NCI-H82 (cell line): ENCODE data around the gene TGM5.
A peak's percentile ranks its signal among the peaks of the same experiment; 100 is the strongest.

Experiments
- DNase-seq: peaks from one replicate; lab custom pipeline; 2025; lab: John Stamatoyannopoulos, UW

Gene TGM5

GRCh38 chr15:43193710-43194109 lies 73.0 kb downstream of the TGM5 start:
- no peak for DNase-seq

- no peak for DNase-seq
Measured at GRCh38 chr15:43190178-43190577, 76.5 kb downstream of the TGM5 start.

GRCh38 chr15:43189296-43189695 lies 77.4 kb downstream of the TGM5 start:
- DNase-seq, result no peak

- peak; percentile 53 for DNase-seq
Measured at GRCh38 chr15:43187544-43188155, 79.1 kb downstream of the TGM5 start.

GRCh38 chr15:43186003-43186353 lies 80.8 kb downstream of the TGM5 start:
- DNase-seq, result no peak

- DNase-seq, result peak; percentile 97
Measured at GRCh38 chr15:43185157-43186002, 81.3 kb downstream of the TGM5 start, which contains the start of gene CCNDBP1. TSS of gene CCNDBP1 (plus strand) at chr15:43185403. CDS start at chr15:43185499, 96 bp downstream.

- no peak for DNase-seq
Measured at GRCh38 chr15:43184407-43185124, 82.2 kb downstream of the TGM5 start.

GRCh38 chr15:43183270-43183669 lies 83.5 kb downstream of the TGM5 start:
- DNase-seq, result no peak
